ENCODE results near the gene C9orf152. TPM values are rescaled to one million over a fixed set of nuclear protein-coding genes. Genes with fewer than 3 reads are reported as not detected.

The C9orf152 gene
- polyA plus RNA-seq, 1 donor (not counting 4 experiments of a cell fraction or from before 2014, with no cell fraction given) = not detected

DNA sequence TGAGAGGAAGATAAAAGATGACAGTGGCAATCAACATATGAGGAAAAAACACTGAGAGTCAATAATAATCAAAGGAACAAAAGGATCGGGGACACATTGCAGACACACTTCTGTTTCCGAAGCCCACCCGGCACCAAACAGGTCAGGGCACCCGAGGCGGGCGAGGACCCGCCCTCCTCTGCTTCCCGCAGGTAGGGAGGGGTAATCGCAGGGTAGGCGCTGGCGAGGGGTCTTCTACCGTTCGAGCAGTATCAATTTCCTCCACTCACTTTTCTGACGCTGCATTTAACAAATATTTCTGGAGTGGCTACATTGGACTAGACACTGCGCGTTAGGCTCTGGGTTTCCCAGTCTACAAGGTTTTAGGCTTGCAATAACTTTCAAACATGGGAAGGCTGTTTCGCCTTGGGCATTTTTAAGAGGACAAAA, 47.1 kb upstream of the C9orf152 start:
- no peaks in the 10 kb centered on the region for H3K9me1 ChIP-seq (ENCODE audit: control insufficient read depth, extremely low read depth, insufficient read depth, low read length)
- H3K27ac ChIP-seq (ENCODE audit: control insufficient read depth, insufficient read depth, low read length) = peak overlapping the region; percentile 95
- peaks cover 52% of the 10 kb centered on the region for H3K4me1 ChIP-seq (ENCODE audit: control insufficient read depth, extremely low read depth, insufficient read depth, low read length)
- FAIRE-seq (no peak), DNase-seq (ENCODE audit: low read depth, low spot score) (no peak)
- peak overlapping the region; percentile 99 for H3K4me2 ChIP-seq (ENCODE audit: control insufficient read depth, extremely low read depth, insufficient read depth, low read depth, low read length)
- H3K27me3 ChIP-seq (ENCODE audit: control insufficient read depth, extremely low read depth, insufficient read depth, low read length) = no peaks in the 10 kb centered on the region
- H3K4me3 ChIP-seq (ENCODE audit: control insufficient read depth in 2 of 3, extremely low read depth in 1 of 3, insufficient read depth in 2 of 3, low read depth in 1 of 3, low read length in 3 of 3) = peak overlapping the region; percentile 87 to 94 (median 93)
- no peaks in the 10 kb centered on the region for H3K9me3 ChIP-seq (ENCODE audit: control insufficient read depth, low read depth, low read length)
- peaks cover 8 to 16% of the 10 kb centered on the region in 2 experiments for H3K36me3 ChIP-seq (ENCODE audit: control insufficient read depth in 2 of 2, extremely low read depth in 1 of 2, insufficient read depth in 2 of 2, low read length in 2 of 2)
- dilution Hi-C loops (cut with MboI; ENCODE audit: extremely low pct_ligation_motif_present, low sequenced_read_pairs) = no loop called here
- TF ChIP-seq, protein P1, sequence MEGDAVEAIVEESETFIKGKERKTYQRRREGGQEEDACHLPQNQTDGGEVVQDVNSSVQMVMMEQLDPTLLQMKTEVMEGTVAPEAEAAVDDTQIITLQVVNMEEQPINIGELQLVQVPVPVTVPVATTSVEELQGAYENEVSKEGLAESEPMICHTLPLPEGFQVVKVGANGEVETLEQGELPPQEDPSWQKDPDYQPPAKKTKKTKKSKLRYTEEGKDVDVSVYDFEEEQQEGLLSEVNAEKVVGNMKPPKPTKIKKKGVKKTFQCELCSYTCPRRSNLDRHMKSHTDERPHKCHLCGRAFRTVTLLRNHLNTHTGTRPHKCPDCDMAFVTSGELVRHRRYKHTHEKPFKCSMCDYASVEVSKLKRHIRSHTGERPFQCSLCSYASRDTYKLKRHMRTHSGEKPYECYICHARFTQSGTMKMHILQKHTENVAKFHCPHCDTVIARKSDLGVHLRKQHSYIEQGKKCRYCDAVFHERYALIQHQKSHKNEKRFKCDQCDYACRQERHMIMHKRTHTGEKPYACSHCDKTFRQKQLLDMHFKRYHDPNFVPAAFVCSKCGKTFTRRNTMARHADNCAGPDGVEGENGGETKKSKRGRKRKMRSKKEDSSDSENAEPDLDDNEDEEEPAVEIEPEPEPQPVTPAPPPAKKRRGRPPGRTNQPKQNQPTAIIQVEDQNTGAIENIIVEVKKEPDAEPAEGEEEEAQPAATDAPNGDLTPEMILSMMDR (optimal IDR thresholded peaks at IDR 0.05 in 1 of 3, IDR thresholded peaks at IDR 0.05 in 1 of 3, conservative IDR thresholded peaks at IDR 0.05 in 1 of 3; ENCODE audit: extremely low read depth in 1 of 3, insufficient read depth in 2 of 3, low read length in 3 of 3) = no peak
- TF ChIP-seq EZH2 (IDR thresholded peaks at IDR 0.05; ENCODE audit: low read length) = no peak
- peaks cover 63% of the 10 kb centered on the region for H3K79me2 ChIP-seq (ENCODE audit: control insufficient read depth, insufficient read depth, low read length)
- H2AFZ ChIP-seq (ENCODE audit: control insufficient read depth, low read length) = no peak overlapping the region
- peaks cover 21% of the 10 kb centered on the region for H4K20me1 ChIP-seq (ENCODE audit: control insufficient read depth, extremely low read depth, insufficient read depth, low read length)
- peak overlapping the region; percentile 92 for H3K9ac ChIP-seq (ENCODE audit: control insufficient read depth, extremely low read depth, insufficient read depth, low read length)

- no peak for TF ChIP-seq EZH2 (IDR thresholded peaks at IDR 0.05; ENCODE audit: low read length)
- TF ChIP-seq, protein P1 (optimal IDR thresholded peaks at IDR 0.05 in 1 of 3, IDR thresholded peaks at IDR 0.05 in 1 of 3, conservative IDR thresholded peaks at IDR 0.05 in 1 of 3; ENCODE audit: extremely low read depth in 1 of 3, insufficient read depth in 2 of 3, low read length in 3 of 3) = no peak
- dilution Hi-C loops (cut with MboI; ENCODE audit: extremely low pct_ligation_motif_present, low sequenced_read_pairs) = no loop called here
- FAIRE-seq (no peak), DNase-seq (ENCODE audit: low read depth, low spot score) (no peak)
- Histone ChIP-seq H2AFZ (ENCODE audit: control insufficient read depth, low read length) (no peak overlapping the region), H3K36me3 (ENCODE audit: control insufficient read depth in 2 of 2, extremely low read depth in 1 of 2, insufficient read depth in 2 of 2, low read length in 2 of 2) (peaks cover 13 to 21% of the 10 kb centered on the region in 2 experiments), H3K4me1 (ENCODE audit: control insufficient read depth, extremely low read depth, insufficient read depth, low read length) (peaks cover 50% of the 10 kb centered on the region), H3K27ac (ENCODE audit: control insufficient read depth, insufficient read depth, low read length) (peak overlapping the region; percentile 95), H3K9ac (ENCODE audit: control insufficient read depth, extremely low read depth, insufficient read depth, low read length) (peak overlapping the region; percentile 92), H3K4me3 (ENCODE audit: control insufficient read depth in 2 of 3, extremely low read depth in 1 of 3, insufficient read depth in 2 of 3, low read depth in 1 of 3, low read length in 3 of 3) (peak overlapping the region; percentile 87 to 94 (median 93)), H3K27me3 (ENCODE audit: control insufficient read depth, extremely low read depth, insufficient read depth, low read length) (no peaks in the 10 kb centered on the region), H3K4me2 (ENCODE audit: control insufficient read depth, extremely low read depth, insufficient read depth, low read depth, low read length) (peak overlapping the region; percentile 99), H3K9me1 (ENCODE audit: control insufficient read depth, extremely low read depth, insufficient read depth, low read length) (no peaks in the 10 kb centered on the region), H3K9me3 (ENCODE audit: control insufficient read depth, low read depth, low read length) (no peaks in the 10 kb centered on the region), H3K79me2 (ENCODE audit: control insufficient read depth, insufficient read depth, low read length) (peaks cover 68% of the 10 kb centered on the region), H4K20me1 (ENCODE audit: control insufficient read depth, extremely low read depth, insufficient read depth, low read length) (peaks cover 26% of the 10 kb centered on the region)
Observed at GRCh38 chr9:110254500-110254899, 46.5 kb upstream of the C9orf152 start.

Data from keratinocyte (primary cell).